LNCaP clone FGC (cell line): ENCODE measurements around the gene ADGRG6.

Experiments used
- DNase-seq: peaks from one replicate; pipeline ENCODE4 v3.0.0-alpha.2; 2011; ENCODE audit warnings: low read depth
- H3K4me3 ChIP-seq: 2 replicates; pipeline ENCODE4 v1.5.1; 2011; ENCODE audit warnings: mild to moderate bottlenecking, low read depth, low read length, control low read depth
- CTCF ChIP-seq: IDR thresholded peaks from 2 replicates; pipeline ENCODE4 v1.5.1; 2012; ENCODE audit warnings: mild to moderate bottlenecking; ENCODE audit not compliant: control insufficient read depth, insufficient read depth; ENCODE audit errors: extremely low read depth

Gene ADGRG6

GRCh38 chr6:142400495-142400894 is 98.7 kb downstream of the ADGRG6 start:
- DNase-seq, result no peak
- no peak for TF ChIP-seq CTCF
- H3K4me3 ChIP-seq, result no peak overlapping the region

GRCh38 chr6:142401838-142402237 is 100.0 kb downstream of the ADGRG6 start:
- TF ChIP-seq CTCF, result no peak
- no peak for DNase-seq

GRCh38 chr6:142404751-142405150 is 102.9 kb downstream of the ADGRG6 start:
- no peak overlapping the region for H3K4me3 ChIP-seq
- TF ChIP-seq CTCF, result no peak
- no peak for DNase-seq

More at GRCh38 chr6:142401838-142402237, 100.0 kb downstream of the ADGRG6 start:
- no peak overlapping the region for H3K4me3 ChIP-seq

- DNase-seq, result peak; percentile 95
- H3K4me3 ChIP-seq, result no peak overlapping the region
- TF ChIP-seq CTCF, result no peak
These were observed 104.3 kb downstream of the ADGRG6 start for GRCh38 chr6:142406131-142406530.

- DNase-seq, result no peak
- no peak overlapping the region for H3K4me3 ChIP-seq
- TF ChIP-seq CTCF, result no peak
These were observed 106.0 kb downstream of the ADGRG6 start for GRCh38 chr6:142407685-142408273.

GRCh38 chr6:142408409-142408808 is 106.6 kb downstream of the ADGRG6 start:
- no peak for TF ChIP-seq CTCF
- no peak for DNase-seq
- H3K4me3 ChIP-seq, result no peak overlapping the region

GRCh38 chr6:142409794-142410193 is 108.0 kb downstream of the ADGRG6 start:
- no peak for DNase-seq
- TF ChIP-seq CTCF, result no peak
- no peak overlapping the region for H3K4me3 ChIP-seq
